ENCODE measurements around the gene LPCAT2. TPM values are rescaled to one million over a fixed set of nuclear protein-coding genes. Genes with fewer than 3 reads are reported as not detected.
A peak's percentile ranks its signal among the peaks of the same experiment; 100 is the strongest.

Gene LPCAT2
- total and polyA plus RNA-seq, 2 of the 13 experiments (the other 11 are each of a cell fraction or from before 2014, with no cell fraction given), result 9.9 to 17.6 TPM

- no peak for TF ChIP-seq ZHX1 (CRISPR knock-in tag; IDR thresholded peaks at IDR 0.05; ENCODE audit: low read depth)
- TF ChIP-seq ATF1 (CRISPR knock-in tag; IDR thresholded peaks at IDR 0.05), result no peak
- TF ChIP-seq IRF9 (CRISPR knock-in tag; IDR thresholded peaks at IDR 0.05; ENCODE audit: borderline replicate concordance), result no peak
- TF ChIP-seq TFDP1 (CRISPR knock-in tag; IDR thresholded peaks at IDR 0.05; ENCODE audit: borderline replicate concordance), result no peak
- peak; percentile 82 for TF ChIP-seq XRCC5 (optimal IDR thresholded peaks at IDR 0.05; ENCODE audit: low read length)
- no peak for TF ChIP-seq FOXP1 (IDR thresholded peaks at IDR 0.05)
- TF ChIP-seq FOXP1 (CRISPR knock-in tag; IDR thresholded peaks at IDR 0.05), result peak; percentile 32; the same call in 1 of the 2 replicates
- TF ChIP-seq FOXA3 (CRISPR knock-in tag; IDR thresholded peaks at IDR 0.05), result peak; percentile 45; the same call in 1 of the 2 replicates
- TF ChIP-seq SP5 (CRISPR knock-in tag; IDR thresholded peaks at IDR 0.05; ENCODE audit: borderline replicate concordance, low read depth), result peak; percentile 48; the same call in 1 of the 2 replicates
- no peak for TF ChIP-seq SPEN (CRISPR knock-in tag; IDR thresholded peaks at IDR 0.05; ENCODE audit: low read depth)
- no peak for TF ChIP-seq FOXK2 (IDR thresholded peaks at IDR 0.05)
- no peak for TF ChIP-seq AKNA (CRISPR knock-in tag; IDR thresholded peaks at IDR 0.05; ENCODE audit: borderline replicate concordance)
- peak; percentile 48; the same call in 1 of the 2 replicates for TF ChIP-seq NR2F2 (IDR thresholded peaks at IDR 0.05; ENCODE audit: borderline replicate concordance, low read depth)
- TF ChIP-seq ZNF468 (CRISPR knock-in tag; IDR thresholded peaks at IDR 0.05), result no peak
These were observed 6.0 kb upstream of the LPCAT2 start (continued) for GRCh38 chr16:55502801-55503366.

Measured in HepG2 (cell line).